SK-N-MC (cell line): Measurements from ENCODE around the gene SMYD3.

ENCODE experiments used
- EZH2 ChIP-seq: fragments of 200-600 bp; sonication (generic); IDR thresholded peaks from one replicate; pipeline ENCODE4 v1.6.1; 2017; ENCODE audit warnings: antibody characterized with exemption
- FOXP2 ChIP-seq: optimal IDR thresholded peaks from 2 replicates; pipeline ENCODE3; 2011; ENCODE audit warnings: mild to moderate bottlenecking, moderate library complexity; ENCODE audit not compliant: insufficient read depth; ENCODE audit errors: extremely low read length, control extremely low read depth
- POLR2AphosphoS5 ChIP-seq: IDR thresholded peaks from 2 replicates; pipeline ENCODE4 v1.6.1; 2012; ENCODE audit warnings: mild to moderate bottlenecking, low read depth, low read length, borderline replicate concordance

GRCh38 chr1:245881767-245882391 is 625.2 kb downstream of the SMYD3 start:
- TF ChIP-seq POLR2AphosphoS5 (no peak), EZH2 (no peak), FOXP2 (no peak)
